ENCODE results near the gene BTAF1. TPM values are rescaled to one million over a fixed set of nuclear protein-coding genes. Genes with fewer than 3 reads are reported as not detected.

The BTAF1 gene
- total and polyA plus RNA-seq, 10 of the 15 experiments (the other 5 are each of a cell fraction or from before 2014, with no cell fraction given): 11.8 to 157 (median 55.5) TPM

DNA sequence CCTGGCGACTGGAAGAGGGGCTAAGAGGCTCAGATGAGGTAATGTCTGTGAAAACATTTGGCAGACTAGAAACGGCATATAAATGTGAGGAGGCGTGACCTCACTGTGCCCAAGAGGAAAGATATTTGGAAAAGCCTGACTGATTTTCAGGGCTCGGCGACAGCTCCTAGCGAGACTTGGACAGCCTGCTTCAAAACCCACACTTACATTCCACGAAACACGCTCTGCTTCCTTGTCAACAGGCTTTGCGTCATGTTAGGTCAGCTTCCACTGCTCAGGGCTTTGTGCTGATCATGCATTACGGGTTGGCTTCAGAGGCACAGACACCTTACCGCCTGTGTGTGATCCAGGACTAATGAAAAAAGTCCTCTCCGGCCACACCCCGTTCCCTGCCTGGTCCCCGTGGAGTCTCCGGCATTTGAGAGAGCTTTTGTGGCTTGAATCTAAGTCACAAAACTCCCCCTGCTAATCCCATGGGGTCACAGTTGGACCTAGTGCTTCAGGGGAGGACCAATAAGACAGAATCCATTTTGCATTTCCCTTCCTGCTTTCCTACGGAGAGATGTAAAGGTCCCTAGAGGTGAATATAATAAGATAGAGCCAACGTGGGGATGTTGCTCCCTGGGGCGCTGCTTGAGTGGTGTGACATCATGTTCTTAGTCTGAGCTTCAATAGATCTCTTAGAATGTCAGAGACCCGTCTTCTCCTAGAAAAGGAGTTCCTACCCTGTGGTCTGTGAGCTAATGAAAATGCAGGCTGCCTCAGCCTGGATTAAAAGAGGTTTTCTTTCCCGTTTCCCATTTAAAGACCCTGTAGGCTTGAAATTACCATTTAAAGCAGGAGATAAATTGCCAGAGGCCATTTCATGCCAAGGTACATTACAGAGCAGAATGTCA is 39.8 kb upstream of the BTAF1 start (continued):
- TF ChIP-seq, protein P1, sequence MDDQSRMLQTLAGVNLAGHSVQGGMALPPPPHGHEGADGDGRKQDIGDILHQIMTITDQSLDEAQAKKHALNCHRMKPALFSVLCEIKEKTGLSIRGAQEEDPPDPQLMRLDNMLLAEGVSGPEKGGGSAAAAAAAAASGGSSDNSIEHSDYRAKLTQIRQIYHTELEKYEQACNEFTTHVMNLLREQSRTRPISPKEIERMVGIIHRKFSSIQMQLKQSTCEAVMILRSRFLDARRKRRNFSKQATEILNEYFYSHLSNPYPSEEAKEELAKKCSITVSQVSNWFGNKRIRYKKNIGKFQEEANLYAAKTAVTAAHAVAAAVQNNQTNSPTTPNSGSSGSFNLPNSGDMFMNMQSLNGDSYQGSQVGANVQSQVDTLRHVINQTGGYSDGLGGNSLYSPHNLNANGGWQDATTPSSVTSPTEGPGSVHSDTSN (IDR thresholded peaks at IDR 0.05; ENCODE audit: insufficient replicate concordance, low read depth, low read length): no peak
- TF ChIP-seq SMAD5 (IDR thresholded peaks at IDR 0.05; ENCODE audit: low read depth) (no peak), STAT3 (IDR thresholded peaks at IDR 0.05; ENCODE audit: low read depth, low read length) (no peak), POLR2AphosphoS2 (IDR thresholded peaks at IDR 0.05; ENCODE audit: low read depth, low read length) (no peak), NKRF (conservative IDR thresholded peaks at IDR 0.05) (no peak)

DNA sequence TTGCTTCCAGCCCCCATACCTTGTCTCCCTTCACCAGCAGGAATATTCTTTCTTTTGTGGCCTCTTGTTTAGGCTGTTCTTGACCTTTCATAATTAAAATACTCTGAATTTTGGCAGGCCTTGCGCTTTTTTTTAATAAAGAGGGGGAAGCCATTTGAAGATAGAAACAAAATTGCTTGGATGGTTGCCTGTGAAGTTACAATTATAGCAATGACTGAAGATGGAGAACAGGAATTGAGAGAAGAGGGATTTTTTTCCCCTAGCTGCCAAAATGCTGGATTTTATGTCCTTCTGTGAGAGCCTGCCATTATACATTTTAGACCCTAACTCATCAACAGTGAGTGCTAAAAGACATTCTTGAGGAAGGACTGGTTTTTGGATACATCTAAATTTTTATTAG is 39.0 kb upstream of the BTAF1 start:
- in situ Hi-C loops (cut with MboI) (no loop called here), intact Hi-C loops (cut with micrococcal nuclease; ENCODE audit: unreplicated experiment) (no loop called here)
- Histone ChIP-seq H2AFZ (ENCODE audit: control insufficient read depth, low read depth, low read length) (no peak overlapping the region), H3K27ac (ENCODE audit: control insufficient read depth, insufficient read depth) (no peak overlapping the region), H3K4me2 (ENCODE audit: control insufficient read depth, insufficient read depth) (no peak overlapping the region), H4K20me1 (ENCODE audit: control insufficient read depth, insufficient read depth) (no peaks in the 10 kb centered on the region), H3K4me1 (ENCODE audit: control insufficient read depth, insufficient read depth, low read length) (peaks cover 4% of the 10 kb centered on the region), H3K4me3 (no peak overlapping the region), H3K79me2 (ENCODE audit: control insufficient read depth, insufficient read depth, low read length) (no peaks in the 10 kb centered on the region), H3K9ac (ENCODE audit: control insufficient read depth, insufficient read depth, low read length) (no peak overlapping the region), H3K27me3 (replicated peaks in 1 of 2; ENCODE audit: control insufficient read depth in 2 of 2, insufficient read depth in 2 of 2, low read length in 1 of 2) (peaks cover 2 to 11% of the 10 kb centered on the region in 2 experiments; a peak in 3 of 4 replicates), H3K9me3 (replicated peaks; ENCODE audit: control insufficient read depth, insufficient read depth, low read length) (no peaks in the 10 kb centered on the region), H3K36me3 (ENCODE audit: control insufficient read depth in 2 of 2, insufficient read depth in 2 of 2, low read length in 1 of 2) (no peaks in the 10 kb centered on the region)
- ChIA-PET SMC1A (ENCODE audit: uncharacterized antibody, unreplicated experiment) (no interaction called here), RAD21 (ENCODE audit: unreplicated experiment) (no interaction called here), POLR2A (no interaction called here), CTCF (interaction anchor here (0.6 to 1.4 kb wide), 2 partner anchors 12 to 28 kb away, joined by 4 read pairs; no protein-coding TSS in a partner anchor)
- 94% methylated on average over 1 of the region's 1 CpG for WGBS (ENCODE audit: insufficient coverage, insufficient replicate concordance, low lambda C conversion rate, missing lambda C conversion rate)
- no TSS peak for BruUV-seq (replicated peaks)
- FAIRE-seq: no peak
- no peak for DNase-seq (ENCODE audit: low read depth, low spot score)
- no peak for ATAC-seq
- TF ChIP-seq STAT1 (conservative IDR thresholded peaks at IDR 0.05): no peak
- no peak for TF ChIP-seq RBBP5 (conservative IDR thresholded peaks at IDR 0.05)
- TF ChIP-seq, protein P2, sequence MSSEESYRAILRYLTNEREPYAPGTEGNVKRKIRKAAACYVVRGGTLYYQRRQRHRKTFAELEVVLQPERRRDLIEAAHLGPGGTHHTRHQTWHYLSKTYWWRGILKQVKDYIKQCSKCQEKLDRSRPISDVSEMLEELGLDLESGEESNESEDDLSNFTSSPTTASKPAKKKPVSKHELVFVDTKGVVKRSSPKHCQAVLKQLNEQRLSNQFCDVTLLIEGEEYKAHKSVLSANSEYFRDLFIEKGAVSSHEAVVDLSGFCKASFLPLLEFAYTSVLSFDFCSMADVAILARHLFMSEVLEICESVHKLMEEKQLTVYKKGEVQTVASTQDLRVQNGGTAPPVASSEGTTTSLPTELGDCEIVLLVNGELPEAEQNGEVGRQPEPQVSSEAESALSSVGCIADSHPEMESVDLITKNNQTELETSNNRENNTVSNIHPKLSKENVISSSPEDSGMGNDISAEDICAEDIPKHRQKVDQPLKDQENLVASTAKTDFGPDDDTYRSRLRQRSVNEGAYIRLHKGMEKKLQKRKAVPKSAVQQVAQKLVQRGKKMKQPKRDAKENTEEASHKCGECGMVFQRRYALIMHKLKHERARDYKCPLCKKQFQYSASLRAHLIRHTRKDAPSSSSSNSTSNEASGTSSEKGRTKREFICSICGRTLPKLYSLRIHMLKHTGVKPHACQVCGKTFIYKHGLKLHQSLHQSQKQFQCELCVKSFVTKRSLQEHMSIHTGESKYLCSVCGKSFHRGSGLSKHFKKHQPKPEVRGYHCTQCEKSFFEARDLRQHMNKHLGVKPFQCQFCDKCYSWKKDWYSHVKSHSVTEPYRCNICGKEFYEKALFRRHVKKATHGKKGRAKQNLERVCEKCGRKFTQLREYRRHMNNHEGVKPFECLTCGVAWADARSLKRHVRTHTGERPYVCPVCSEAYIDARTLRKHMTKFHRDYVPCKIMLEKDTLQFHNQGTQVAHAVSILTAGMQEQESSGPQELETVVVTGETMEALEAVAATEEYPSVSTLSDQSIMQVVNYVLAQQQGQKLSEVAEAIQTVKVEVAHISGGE (CRISPR knock-in tag; IDR thresholded peaks at IDR 0.05): no peak
- no peak for TF ChIP-seq KAT2A (conservative IDR thresholded peaks at IDR 0.05; ENCODE audit: control insufficient read depth, low read depth, low read length)
- TF ChIP-seq CEBPB (IDR thresholded peaks at IDR 0.05; ENCODE audit: borderline replicate concordance in 1 of 2, low read depth in 2 of 2, low read length in 2 of 2): no peak

All from GM12878 (cell line).